ENCODE data around the gene SVEP1. TPM values are rescaled to one million over a fixed set of nuclear protein-coding genes. Genes with fewer than 3 reads are reported as not detected.

Gene SVEP1
- total and polyA plus RNA-seq, 2 of the 13 experiments (the other 11 are each of a cell fraction or from before 2014, with no cell fraction given): not detected

DNA sequence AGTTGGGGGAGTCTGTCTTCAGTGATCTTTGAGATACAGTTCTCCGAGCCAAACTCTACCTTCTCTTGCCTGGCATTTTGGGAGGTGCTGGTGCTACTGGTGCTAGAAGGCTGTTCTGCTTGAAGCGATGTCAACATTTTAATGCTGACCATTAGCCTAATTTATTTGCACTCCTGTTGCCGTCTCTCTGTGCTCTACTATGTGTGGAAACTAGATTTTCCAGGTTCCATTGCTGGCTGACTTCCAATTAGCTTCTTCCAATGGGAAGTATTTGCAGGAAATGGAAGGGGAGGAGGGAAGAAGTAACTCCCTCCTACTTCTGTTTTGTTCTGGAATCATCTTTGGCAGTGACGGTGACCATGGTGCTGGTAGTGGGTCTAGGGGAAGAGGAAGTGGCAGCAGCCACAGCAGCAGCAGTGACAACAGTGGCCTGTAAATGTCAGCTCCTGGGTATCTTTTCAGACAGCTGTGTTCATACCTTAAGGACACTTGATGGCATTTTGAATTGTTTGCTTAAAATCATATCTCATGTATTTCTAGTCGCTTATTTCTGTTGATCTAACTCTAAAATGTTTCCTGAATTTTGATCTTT is 249.8 kb downstream of the SVEP1 start (continued):
- TF ChIP-seq, protein P1, sequence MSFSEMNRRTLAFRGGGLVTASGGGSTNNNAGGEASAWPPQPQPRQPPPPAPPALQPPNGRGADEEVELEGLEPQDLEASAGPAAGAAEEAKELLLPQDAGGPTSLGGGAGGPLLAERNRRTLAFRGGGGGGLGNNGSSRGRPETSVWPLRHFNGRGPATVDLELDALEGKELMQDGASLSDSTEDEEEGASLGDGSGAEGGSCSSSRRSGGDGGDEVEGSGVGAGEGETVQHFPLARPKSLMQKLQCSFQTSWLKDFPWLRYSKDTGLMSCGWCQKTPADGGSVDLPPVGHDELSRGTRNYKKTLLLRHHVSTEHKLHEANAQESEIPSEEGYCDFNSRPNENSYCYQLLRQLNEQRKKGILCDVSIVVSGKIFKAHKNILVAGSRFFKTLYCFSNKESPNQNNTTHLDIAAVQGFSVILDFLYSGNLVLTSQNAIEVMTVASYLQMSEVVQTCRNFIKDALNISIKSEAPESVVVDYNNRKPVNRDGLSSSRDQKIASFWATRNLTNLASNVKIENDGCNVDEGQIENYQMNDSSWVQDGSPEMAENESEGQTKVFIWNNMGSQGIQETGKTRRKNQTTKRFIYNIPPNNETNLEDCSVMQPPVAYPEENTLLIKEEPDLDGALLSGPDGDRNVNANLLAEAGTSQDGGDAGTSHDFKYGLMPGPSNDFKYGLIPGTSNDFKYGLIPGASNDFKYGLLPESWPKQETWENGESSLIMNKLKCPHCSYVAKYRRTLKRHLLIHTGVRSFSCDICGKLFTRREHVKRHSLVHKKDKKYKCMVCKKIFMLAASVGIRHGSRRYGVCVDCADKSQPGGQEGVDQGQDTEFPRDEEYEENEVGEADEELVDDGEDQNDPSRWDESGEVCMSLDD (CRISPR knock-in tag; IDR thresholded peaks at IDR 0.05; ENCODE audit: borderline replicate concordance): no peak
- TF ChIP-seq, protein P2, sequence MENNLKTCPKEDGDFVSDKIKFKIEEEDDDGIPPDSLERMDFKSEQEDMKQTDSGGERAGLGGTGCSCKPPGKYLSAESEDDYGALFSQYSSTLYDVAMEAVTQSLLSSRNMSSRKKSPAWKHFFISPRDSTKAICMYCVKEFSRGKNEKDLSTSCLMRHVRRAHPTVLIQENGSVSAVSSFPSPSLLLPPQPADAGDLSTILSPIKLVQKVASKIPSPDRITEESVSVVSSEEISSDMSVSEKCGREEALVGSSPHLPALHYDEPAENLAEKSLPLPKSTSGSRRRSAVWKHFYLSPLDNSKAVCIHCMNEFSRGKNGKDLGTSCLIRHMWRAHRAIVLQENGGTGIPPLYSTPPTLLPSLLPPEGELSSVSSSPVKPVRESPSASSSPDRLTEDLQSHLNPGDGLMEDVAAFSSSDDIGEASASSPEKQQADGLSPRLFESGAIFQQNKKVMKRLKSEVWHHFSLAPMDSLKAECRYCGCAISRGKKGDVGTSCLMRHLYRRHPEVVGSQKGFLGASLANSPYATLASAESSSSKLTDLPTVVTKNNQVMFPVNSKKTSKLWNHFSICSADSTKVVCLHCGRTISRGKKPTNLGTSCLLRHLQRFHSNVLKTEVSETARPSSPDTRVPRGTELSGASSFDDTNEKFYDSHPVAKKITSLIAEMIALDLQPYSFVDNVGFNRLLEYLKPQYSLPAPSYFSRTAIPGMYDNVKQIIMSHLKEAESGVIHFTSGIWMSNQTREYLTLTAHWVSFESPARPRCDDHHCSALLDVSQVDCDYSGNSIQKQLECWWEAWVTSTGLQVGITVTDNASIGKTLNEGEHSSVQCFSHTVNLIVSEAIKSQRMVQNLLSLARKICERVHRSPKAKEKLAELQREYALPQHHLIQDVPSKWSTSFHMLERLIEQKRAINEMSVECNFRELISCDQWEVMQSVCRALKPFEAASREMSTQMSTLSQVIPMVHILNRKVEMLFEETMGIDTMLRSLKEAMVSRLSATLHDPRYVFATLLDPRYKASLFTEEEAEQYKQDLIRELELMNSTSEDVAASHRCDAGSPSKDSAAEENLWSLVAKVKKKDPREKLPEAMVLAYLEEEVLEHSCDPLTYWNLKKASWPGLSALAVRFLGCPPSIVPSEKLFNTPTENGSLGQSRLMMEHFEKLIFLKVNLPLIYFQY (CRISPR knock-in tag; IDR thresholded peaks at IDR 0.05; ENCODE audit: borderline replicate concordance): no peak
- TF ChIP-seq, protein P3, sequence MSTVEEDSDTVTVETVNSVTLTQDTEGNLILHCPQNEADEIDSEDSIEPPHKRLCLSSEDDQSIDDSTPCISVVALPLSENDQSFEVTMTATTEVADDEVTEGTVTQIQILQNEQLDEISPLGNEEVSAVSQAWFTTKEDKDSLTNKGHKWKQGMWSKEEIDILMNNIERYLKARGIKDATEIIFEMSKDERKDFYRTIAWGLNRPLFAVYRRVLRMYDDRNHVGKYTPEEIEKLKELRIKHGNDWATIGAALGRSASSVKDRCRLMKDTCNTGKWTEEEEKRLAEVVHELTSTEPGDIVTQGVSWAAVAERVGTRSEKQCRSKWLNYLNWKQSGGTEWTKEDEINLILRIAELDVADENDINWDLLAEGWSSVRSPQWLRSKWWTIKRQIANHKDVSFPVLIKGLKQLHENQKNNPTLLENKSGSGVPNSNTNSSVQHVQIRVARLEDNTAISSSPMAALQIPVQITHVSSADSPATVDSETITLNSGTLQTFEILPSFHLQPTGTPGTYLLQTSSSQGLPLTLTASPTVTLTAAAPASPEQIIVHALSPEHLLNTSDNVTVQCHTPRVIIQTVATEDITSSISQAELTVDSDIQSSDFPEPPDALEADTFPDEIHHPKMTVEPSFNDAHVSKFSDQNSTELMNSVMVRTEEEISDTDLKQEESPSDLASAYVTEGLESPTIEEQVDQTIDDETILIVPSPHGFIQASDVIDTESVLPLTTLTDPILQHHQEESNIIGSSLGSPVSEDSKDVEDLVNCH (CRISPR knock-in tag; IDR thresholded peaks at IDR 0.05): no peak
- TF ChIP-seq, protein P4, sequence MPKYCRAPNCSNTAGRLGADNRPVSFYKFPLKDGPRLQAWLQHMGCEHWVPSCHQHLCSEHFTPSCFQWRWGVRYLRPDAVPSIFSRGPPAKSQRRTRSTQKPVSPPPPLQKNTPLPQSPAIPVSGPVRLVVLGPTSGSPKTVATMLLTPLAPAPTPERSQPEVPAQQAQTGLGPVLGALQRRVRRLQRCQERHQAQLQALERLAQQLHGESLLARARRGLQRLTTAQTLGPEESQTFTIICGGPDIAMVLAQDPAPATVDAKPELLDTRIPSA (CRISPR knock-in tag; IDR thresholded peaks at IDR 0.05; ENCODE audit: borderline replicate concordance): no peak
- TF ChIP-seq, protein P5, sequence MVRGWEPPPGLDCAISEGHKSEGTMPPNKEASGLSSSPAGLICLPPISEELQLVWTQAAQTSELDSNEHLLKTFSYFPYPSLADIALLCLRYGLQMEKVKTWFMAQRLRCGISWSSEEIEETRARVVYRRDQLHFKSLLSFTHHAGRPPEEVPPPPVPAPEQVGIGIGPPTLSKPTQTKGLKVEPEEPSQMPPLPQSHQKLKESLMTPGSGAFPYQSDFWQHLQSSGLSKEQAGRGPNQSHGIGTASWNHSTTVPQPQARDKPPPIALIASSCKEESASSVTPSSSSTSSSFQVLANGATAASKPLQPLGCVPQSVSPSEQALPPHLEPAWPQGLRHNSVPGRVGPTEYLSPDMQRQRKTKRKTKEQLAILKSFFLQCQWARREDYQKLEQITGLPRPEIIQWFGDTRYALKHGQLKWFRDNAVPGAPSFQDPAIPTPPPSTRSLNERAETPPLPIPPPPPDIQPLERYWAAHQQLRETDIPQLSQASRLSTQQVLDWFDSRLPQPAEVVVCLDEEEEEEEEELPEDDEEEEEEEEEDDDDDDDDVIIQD (CRISPR knock-in tag; IDR thresholded peaks at IDR 0.05; ENCODE audit: low read depth): no peak
- no peak for TF ChIP-seq NFRKB (IDR thresholded peaks at IDR 0.05)
- TF ChIP-seq ZNF713 (CRISPR knock-in tag; IDR thresholded peaks at IDR 0.05): no peak
- TF ChIP-seq, protein P6, sequence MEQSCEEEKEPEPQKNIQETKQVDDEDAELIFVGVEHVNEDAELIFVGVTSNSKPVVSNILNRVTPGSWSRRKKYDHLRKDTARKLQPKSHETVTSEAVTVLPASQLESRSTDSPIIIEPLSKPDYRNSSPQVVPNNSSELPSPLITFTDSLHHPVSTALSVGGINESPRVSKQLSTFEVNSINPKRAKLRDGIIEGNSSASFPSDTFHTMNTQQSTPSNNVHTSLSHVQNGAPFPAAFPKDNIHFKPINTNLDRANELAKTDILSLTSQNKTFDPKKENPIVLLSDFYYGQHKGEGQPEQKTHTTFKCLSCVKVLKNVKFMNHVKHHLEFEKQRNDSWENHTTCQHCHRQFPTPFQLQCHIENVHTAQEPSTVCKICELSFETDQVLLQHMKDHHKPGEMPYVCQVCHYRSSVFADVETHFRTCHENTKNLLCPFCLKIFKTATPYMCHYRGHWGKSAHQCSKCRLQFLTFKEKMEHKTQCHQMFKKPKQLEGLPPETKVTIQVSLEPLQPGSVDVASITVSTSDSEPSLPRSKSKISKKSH (CRISPR knock-in tag; IDR thresholded peaks at IDR 0.05; ENCODE audit: borderline replicate concordance): no peak
- TF ChIP-seq, protein P7, sequence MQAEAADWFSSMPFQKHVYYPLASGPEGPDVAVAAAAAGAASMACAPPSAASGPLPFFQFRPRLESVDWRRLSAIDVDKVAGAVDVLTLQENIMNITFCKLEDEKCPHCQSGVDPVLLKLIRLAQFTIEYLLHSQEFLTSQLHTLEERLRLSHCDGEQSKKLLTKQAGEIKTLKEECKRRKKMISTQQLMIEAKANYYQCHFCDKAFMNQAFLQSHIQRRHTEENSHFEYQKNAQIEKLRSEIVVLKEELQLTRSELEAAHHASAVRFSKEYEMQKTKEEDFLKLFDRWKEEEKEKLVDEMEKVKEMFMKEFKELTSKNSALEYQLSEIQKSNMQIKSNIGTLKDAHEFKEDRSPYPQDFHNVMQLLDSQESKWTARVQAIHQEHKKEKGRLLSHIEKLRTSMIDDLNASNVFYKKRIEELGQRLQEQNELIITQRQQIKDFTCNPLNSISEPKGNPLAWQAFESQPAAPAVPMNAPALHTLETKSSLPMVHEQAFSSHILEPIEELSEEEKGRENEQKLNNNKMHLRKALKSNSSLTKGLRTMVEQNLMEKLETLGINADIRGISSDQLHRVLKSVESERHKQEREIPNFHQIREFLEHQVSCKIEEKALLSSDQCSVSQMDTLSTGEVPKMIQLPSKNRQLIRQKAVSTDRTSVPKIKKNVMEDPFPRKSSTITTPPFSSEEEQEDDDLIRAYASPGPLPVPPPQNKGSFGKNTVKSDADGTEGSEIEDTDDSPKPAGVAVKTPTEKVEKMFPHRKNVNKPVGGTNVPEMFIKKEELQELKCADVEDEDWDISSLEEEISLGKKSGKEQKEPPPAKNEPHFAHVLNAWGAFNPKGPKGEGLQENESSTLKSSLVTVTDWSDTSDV (CRISPR knock-in tag; IDR thresholded peaks at IDR 0.05): no peak
- TF ChIP-seq ZNF550 (CRISPR knock-in tag; IDR thresholded peaks at IDR 0.05; ENCODE audit: borderline replicate concordance): no peak

All from HepG2 (cell line).